Neural progenitor cell (in vitro differentiated cells): Measurements from ENCODE around the gene MRTFB. TPM values are rescaled to one million over a fixed set of nuclear protein-coding genes. Genes with fewer than 3 reads are reported as not detected.
A peak's percentile ranks its signal among the peaks of the same experiment; 100 is the strongest.

ENCODE experiments used
- DNase-seq: peaks from one replicate; pipeline ENCODE4 v3.0.0-alpha.2; 2016; ENCODE audit warnings: low spot score
- H2AFZ ChIP-seq: fragments of 200-600 bp; sonication (generic); replicated peaks from 2 replicates; pipeline ENCODE4 v1.6.1; 2016; ENCODE audit warnings: antibody characterized with exemption
- H3F3A ChIP-seq: fragments of 200-600 bp; sonication (generic); 2 replicates; pipeline ENCODE4 v1.6.1; 2016; ENCODE audit warnings: antibody characterized with exemption, low read depth
- H3K27ac ChIP-seq: fragments of 200-600 bp; sonication (generic); 2 replicates; pipeline ENCODE4 v1.5.1; 2016; ENCODE audit warnings: mild to moderate bottlenecking
- H3K27me3 ChIP-seq: fragments of 200-600 bp; sonication (generic); 2 replicates; pipeline ENCODE4 v1.6.1; 2016; ENCODE audit warnings: mild to moderate bottlenecking, moderate library complexity
- H3K36me3 ChIP-seq: fragments of 200-600 bp; sonication (generic); 2 replicates; pipeline ENCODE4 v1.5.1; 2016
- H3K4me1 ChIP-seq: fragments of 200-600 bp; sonication (generic); 2 replicates; pipeline ENCODE4 v1.6.1; 2016; ENCODE audit warnings: mixed run types
- H3K4me2 ChIP-seq: fragments of 200-600 bp; sonication (generic); 2 replicates; pipeline ENCODE4 v1.6.1; 2016
- H3K4me3 ChIP-seq: fragments of 200-600 bp; sonication (generic); 2 replicates; pipeline ENCODE4 v1.5.1; 2016
- H3K79me2 ChIP-seq: fragments of 200-600 bp; sonication (generic); 2 replicates; pipeline ENCODE4 v1.6.1; 2016; ENCODE audit warnings: low read depth
- H3K9ac ChIP-seq: fragments of 200-600 bp; sonication (generic); 2 replicates; pipeline ENCODE4 v1.6.1; 2016
- H3K9me3 ChIP-seq: fragments of 200-600 bp; sonication (generic); 2 replicates; pipeline ENCODE4 v1.5.1; 2016; ENCODE audit warnings: low read depth
- H4K20me1 ChIP-seq: fragments of 200-600 bp; sonication (generic); 2 replicates; pipeline ENCODE4 v1.6.1; 2016; ENCODE audit warnings: low read depth
- H3K27ac Mint-ChIP-seq: 3 replicates; pipeline ENCODE4 v1.8.0; 2021; ENCODE audit warnings: mixed read lengths
- H3K27me3 Mint-ChIP-seq: 2 replicates; pipeline ENCODE4 v1.8.0; 2022; ENCODE audit warnings: low read depth, mild to moderate bottlenecking, inconsistent platforms, moderate library complexity, mixed read lengths; ENCODE audit not compliant: insufficient read depth
- H3K36me3 Mint-ChIP-seq: 3 replicates; pipeline ENCODE4 v1.8.0; 2021; ENCODE audit warnings: mixed read lengths
- H3K4me1 Mint-ChIP-seq: 3 replicates; pipeline ENCODE4 v1.8.0; 2021; ENCODE audit warnings: mixed read lengths
- H3K4me3 Mint-ChIP-seq: 3 replicates; pipeline ENCODE4 v1.8.0; 2021; ENCODE audit warnings: mild to moderate bottlenecking, moderate library complexity, mixed read lengths
- H3K9me3 Mint-ChIP-seq: 3 replicates; pipeline ENCODE4 v1.8.0; 2020; ENCODE audit warnings: mixed read lengths
- CTCF ChIP-seq: fragments of 200-600 bp; sonication (generic); IDR thresholded peaks from 2 replicates; pipeline ENCODE4 v1.5.1; 2017; ENCODE audit warnings: antibody characterized with exemption, mild to moderate bottlenecking
- EZH2 ChIP-seq: fragments of 200-600 bp; sonication (generic); IDR thresholded peaks from 2 replicates; pipeline ENCODE4 v1.6.1; 2017; ENCODE audit warnings: antibody characterized with exemption, mild to moderate bottlenecking, moderate library complexity
- EZH2phosphoT487 ChIP-seq: fragments of 200-600 bp; sonication (generic); IDR thresholded peaks from 2 replicates; pipeline ENCODE4 v1.6.1; 2017; ENCODE audit warnings: antibody characterized with exemption
- total RNA-seq: library from RNA; depleted of rRNA; stranded (reverse); fragments of >200 nt; gene quantifications from 2 replicates; pipeline ENCODE4 v1.2.3, GENCODE V29; 2015; ENCODE audit warnings: low replicate concordance

MRTFB gene
- total RNA-seq, 1 donor from 2014 or later: 26.8 TPM

GRCh38 chr16:14249291-14250032, 178.3 kb downstream of the MRTFB start:
- H3K36me3 Mint-ChIP-seq: peaks cover 27% of the 10 kb centered on the region
- H3K9me3 Mint-ChIP-seq: no peaks in the 10 kb centered on the region
- H3K4me3 Mint-ChIP-seq: no peak overlapping the region
- no peak overlapping the region for H3K27ac Mint-ChIP-seq
- Histone ChIP-seq H4K20me1 (no peaks in the 10 kb centered on the region), H3F3A (peaks cover 11% of the 10 kb centered on the region), H3K79me2 (no peaks in the 10 kb centered on the region), H3K36me3 (peaks cover 13% of the 10 kb centered on the region), H3K27me3 (no peaks in the 10 kb centered on the region), H3K9ac (no peak overlapping the region), H3K4me2 (no peak overlapping the region), H3K4me1 (no peaks in the 10 kb centered on the region), H3K9me3 (no peaks in the 10 kb centered on the region), H3K4me3 (no peak overlapping the region), H3K27ac (no peak overlapping the region), H2AFZ (no peak overlapping the region)
- H3K27me3 Mint-ChIP-seq: no peaks in the 10 kb centered on the region
- DNase-seq: peak; percentile 39
- TF ChIP-seq CTCF (peak; percentile 98), EZH2phosphoT487 (no peak)
- H3K4me1 Mint-ChIP-seq: no peaks in the 10 kb centered on the region

- no peak overlapping the region for H3K4me3 ChIP-seq
- no peaks in the 10 kb centered on the region for H3K27me3 Mint-ChIP-seq
- peaks cover 11% of the 10 kb centered on the region for H3F3A ChIP-seq
- no peak overlapping the region for H3K4me3 Mint-ChIP-seq
- H3K27me3 ChIP-seq: no peaks in the 10 kb centered on the region
- no peaks in the 10 kb centered on the region for H3K9me3 ChIP-seq
- no peaks in the 10 kb centered on the region for H3K9me3 Mint-ChIP-seq
- H3K79me2 ChIP-seq: no peaks in the 10 kb centered on the region
- no peaks in the 10 kb centered on the region for H4K20me1 ChIP-seq
- no peak for TF ChIP-seq CTCF
- TF ChIP-seq EZH2phosphoT487: no peak
- TF ChIP-seq EZH2: no peak
- peaks cover 13% of the 10 kb centered on the region for H3K36me3 ChIP-seq
- H3K9ac ChIP-seq: no peak overlapping the region
- no peaks in the 10 kb centered on the region for H3K4me1 Mint-ChIP-seq
- H3K36me3 Mint-ChIP-seq: peaks cover 31% of the 10 kb centered on the region
- H3K4me1 ChIP-seq: no peaks in the 10 kb centered on the region
- H3K4me2 ChIP-seq: no peak overlapping the region
- no peak overlapping the region for H3K27ac ChIP-seq
- no peak overlapping the region for H3K27ac Mint-ChIP-seq
- no peak overlapping the region for H2AFZ ChIP-seq
- no peak for DNase-seq
Measured at GRCh38 chr16:14251419-14251818, 180.3 kb downstream of the MRTFB start.

- peaks cover 18% of the 10 kb centered on the region for H3K36me3 ChIP-seq
- no peak for TF ChIP-seq EZH2
- no peaks in the 10 kb centered on the region for H4K20me1 ChIP-seq
- Mint-ChIP-seq H3K9me3 (no peaks in the 10 kb centered on the region), H3K36me3 (peaks cover 34% of the 10 kb centered on the region), H3K4me3 (no peak overlapping the region), H3K4me1 (no peaks in the 10 kb centered on the region), H3K27me3 (no peaks in the 10 kb centered on the region), H3K27ac (no peak overlapping the region)
- H3K27ac ChIP-seq: no peak overlapping the region
- no peak overlapping the region for H2AFZ ChIP-seq
- no peak overlapping the region for H3K4me2 ChIP-seq
- no peaks in the 10 kb centered on the region for H3K79me2 ChIP-seq
- H3K9me3 ChIP-seq: no peaks in the 10 kb centered on the region
- H3F3A ChIP-seq: peaks cover 11% of the 10 kb centered on the region
- no peak overlapping the region for H3K4me3 ChIP-seq
- H3K9ac ChIP-seq: no peak overlapping the region
- no peaks in the 10 kb centered on the region for H3K4me1 ChIP-seq
- no peak for DNase-seq
- no peaks in the 10 kb centered on the region for H3K27me3 ChIP-seq
Measured at GRCh38 chr16:14252860-14253259, 181.7 kb downstream of the MRTFB start.

GRCh38 chr16:14263011-14263410, 191.9 kb downstream of the MRTFB start:
- no peak for DNase-seq
- Mint-ChIP-seq H3K36me3 (peaks cover 51% of the 10 kb centered on the region), H3K9me3 (no peaks in the 10 kb centered on the region), H3K27ac (no peak overlapping the region), H3K27me3 (no peaks in the 10 kb centered on the region), H3K4me1 (no peaks in the 10 kb centered on the region), H3K4me3 (no peak overlapping the region)
- H3F3A ChIP-seq: no peaks in the 10 kb centered on the region
- no peak overlapping the region for H3K4me3 ChIP-seq
- H3K27ac ChIP-seq: no peak overlapping the region
- H4K20me1 ChIP-seq: no peaks in the 10 kb centered on the region
- no peak overlapping the region for H3K9ac ChIP-seq
- H3K79me2 ChIP-seq: no peaks in the 10 kb centered on the region
- H3K27me3 ChIP-seq: no peaks in the 10 kb centered on the region
- H3K4me2 ChIP-seq: no peak overlapping the region
- H3K36me3 ChIP-seq: peaks cover 7% of the 10 kb centered on the region
- no peak for TF ChIP-seq EZH2phosphoT487
- H3K9me3 ChIP-seq: no peaks in the 10 kb centered on the region
- no peaks in the 10 kb centered on the region for H3K4me1 ChIP-seq
- H2AFZ ChIP-seq: no peak overlapping the region
